ENCODE measurements around the gene GABBR2.

Gene GABBR2

DNA sequence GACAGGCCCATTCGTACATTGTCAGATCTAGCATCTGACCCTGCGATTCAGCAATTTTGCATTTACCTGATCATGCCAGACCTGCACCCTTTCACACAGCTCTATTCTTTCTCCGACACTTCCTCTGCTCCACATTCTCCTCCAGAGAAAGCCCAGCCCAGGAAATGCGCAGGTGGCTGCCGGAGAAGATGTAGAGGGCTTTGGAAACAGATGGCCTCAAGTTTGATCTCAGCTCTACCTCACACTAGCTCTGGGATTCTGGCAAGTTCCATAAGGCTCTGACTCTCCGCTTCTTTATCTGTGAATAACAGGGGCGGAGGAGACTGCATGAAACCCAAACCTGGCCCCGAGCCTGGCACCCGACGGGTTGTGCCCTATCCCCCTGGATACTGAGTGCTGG is 61.5 kb downstream of the GABBR2 start:
- H3K4me3 Mint-ChIP-seq, result no peak overlapping the region
- H3K9me3 Mint-ChIP-seq, result no peaks in the 10 kb centered on the region
- no peaks in the 10 kb centered on the region for H3K36me3 Mint-ChIP-seq (ENCODE audit: low read depth)
- H3K27ac Mint-ChIP-seq, result no peak overlapping the region
- peaks cover 2% of the 10 kb centered on the region for H3K4me1 Mint-ChIP-seq (ENCODE audit: low read depth)
- H3K27me3 Mint-ChIP-seq (ENCODE audit: low read depth), result peaks cover 12% of the 10 kb centered on the region
- DNase-seq (ENCODE audit: low spot score), result no peak

DNA sequence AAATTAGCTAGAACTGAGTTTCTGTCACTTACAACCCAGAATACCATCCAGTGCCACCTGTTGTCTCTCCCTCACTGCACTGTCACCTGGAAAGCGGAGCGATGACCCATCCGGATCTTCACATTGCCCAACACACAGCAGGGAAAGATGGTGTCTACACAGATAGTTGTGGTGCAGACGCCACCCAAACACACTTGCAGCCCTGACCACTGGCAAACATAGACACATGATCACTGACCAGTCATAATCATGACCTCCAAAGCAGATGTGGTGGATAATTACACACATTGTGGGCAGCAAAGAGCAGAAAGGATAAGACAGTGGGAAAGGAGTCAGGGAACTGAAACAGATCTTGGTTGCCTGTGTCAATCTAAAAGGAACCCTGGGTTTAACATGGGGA is 64.7 kb downstream of the GABBR2 start:
- Mint-ChIP-seq H3K27ac (no peak overlapping the region), H3K4me3 (no peak overlapping the region), H3K9me3 (no peaks in the 10 kb centered on the region), H3K4me1 (ENCODE audit: low read depth) (no peaks in the 10 kb centered on the region), H3K27me3 (ENCODE audit: low read depth) (peaks cover 7% of the 10 kb centered on the region), H3K36me3 (ENCODE audit: low read depth) (no peaks in the 10 kb centered on the region)
- DNase-seq (ENCODE audit: low spot score), result no peak

DNA sequence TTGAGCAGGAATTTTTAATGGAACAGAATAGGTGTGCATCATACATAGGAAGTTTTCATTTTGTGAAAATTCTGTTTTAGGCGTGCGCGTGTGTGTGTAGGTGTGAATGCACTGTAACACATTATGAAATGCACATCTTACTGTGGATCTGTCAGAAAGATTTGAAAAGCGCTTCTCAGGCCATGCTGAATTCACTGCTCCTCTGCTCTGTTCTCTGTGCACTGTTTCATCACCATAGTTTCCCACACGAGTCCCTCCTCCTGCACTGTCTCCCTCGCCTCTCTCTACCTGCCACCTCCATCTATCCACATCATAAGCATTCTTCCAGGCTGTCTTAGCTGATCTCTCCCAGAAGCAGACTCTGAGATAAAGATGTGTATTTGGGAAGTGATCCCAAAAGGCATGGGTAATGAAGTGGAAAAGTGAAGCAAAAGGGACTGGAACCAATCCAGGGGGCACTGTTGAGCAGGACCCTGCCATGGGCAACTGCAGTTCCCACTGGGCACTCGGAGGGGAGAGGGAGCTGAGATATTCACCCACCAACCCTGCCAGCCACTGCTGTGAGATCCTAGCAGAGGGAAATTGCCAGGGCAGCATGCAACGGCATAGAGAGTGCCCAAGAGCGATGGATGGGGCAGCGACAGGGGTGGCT is 65.9 kb downstream of the GABBR2 start:
- H3K36me3 Mint-ChIP-seq (ENCODE audit: low read depth), result no peaks in the 10 kb centered on the region
- no peaks in the 10 kb centered on the region for H3K9me3 Mint-ChIP-seq
- H3K4me1 Mint-ChIP-seq (ENCODE audit: low read depth), result no peaks in the 10 kb centered on the region
- no peak overlapping the region for H3K27ac Mint-ChIP-seq
- H3K4me3 Mint-ChIP-seq, result no peak overlapping the region
- no peak for DNase-seq (ENCODE audit: low spot score)
- H3K27me3 Mint-ChIP-seq (ENCODE audit: low read depth), result peaks cover 7% of the 10 kb centered on the region

DNA sequence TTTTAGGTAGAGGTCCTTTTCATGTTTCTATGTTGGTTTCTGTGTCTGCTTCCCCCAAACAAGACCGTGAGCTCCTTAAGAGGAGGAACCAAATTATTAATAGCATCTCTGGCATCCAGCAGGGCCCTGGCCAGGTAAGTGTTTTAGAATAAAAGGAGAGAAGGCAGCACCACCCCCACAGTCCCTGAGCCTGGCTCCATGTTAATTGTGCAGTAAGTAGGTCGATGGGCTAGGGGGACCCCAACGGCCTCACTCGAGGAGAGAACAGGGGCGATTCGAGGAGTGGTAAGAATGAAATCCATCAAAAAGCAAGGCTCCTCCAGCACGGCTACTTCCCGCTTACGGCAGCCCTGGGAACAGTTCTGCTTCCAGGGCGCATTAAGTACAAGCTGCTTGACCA is 67.0 kb downstream of the GABBR2 start:
- H3K9me3 Mint-ChIP-seq, result no peaks in the 10 kb centered on the region

DNA sequence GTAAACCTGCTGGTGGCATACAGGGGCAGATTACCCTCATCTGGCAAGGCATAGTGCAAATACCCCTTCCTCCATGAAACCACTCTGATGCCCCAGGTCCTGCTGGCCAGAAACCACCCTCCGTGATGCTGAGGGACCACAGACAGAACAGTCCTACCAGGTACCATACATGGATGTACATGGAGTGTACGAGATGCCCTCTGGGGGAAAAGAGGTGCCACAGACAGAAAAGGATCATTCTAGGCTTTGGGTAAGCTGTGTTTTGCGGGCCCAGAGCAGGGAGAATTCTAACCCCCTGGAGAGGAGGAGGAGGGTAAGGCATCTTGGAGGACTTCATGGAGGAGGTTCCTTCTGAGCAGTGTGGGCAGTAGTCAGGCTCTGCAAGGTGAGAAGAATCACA is 68.3 kb downstream of the GABBR2 start:
- no peak overlapping the region for H3K27ac Mint-ChIP-seq
- H3K9me3 Mint-ChIP-seq, result no peaks in the 10 kb centered on the region
- DNase-seq (ENCODE audit: low spot score), result no peak
- no peak overlapping the region for H3K4me3 Mint-ChIP-seq
- peaks cover 7% of the 10 kb centered on the region for H3K27me3 Mint-ChIP-seq (ENCODE audit: low read depth)
- H3K36me3 Mint-ChIP-seq (ENCODE audit: low read depth), result no peaks in the 10 kb centered on the region
- no peaks in the 10 kb centered on the region for H3K4me1 Mint-ChIP-seq (ENCODE audit: low read depth)

More for the DNA sequence above, 67.0 kb downstream of the GABBR2 start:
- no peak for DNase-seq (ENCODE audit: low spot score)
- Mint-ChIP-seq H3K27ac (no peak overlapping the region), H3K4me3 (no peak overlapping the region), H3K27me3 (ENCODE audit: low read depth) (peaks cover 7% of the 10 kb centered on the region), H3K4me1 (ENCODE audit: low read depth) (no peaks in the 10 kb centered on the region), H3K36me3 (ENCODE audit: low read depth) (no peaks in the 10 kb centered on the region)

DNA sequence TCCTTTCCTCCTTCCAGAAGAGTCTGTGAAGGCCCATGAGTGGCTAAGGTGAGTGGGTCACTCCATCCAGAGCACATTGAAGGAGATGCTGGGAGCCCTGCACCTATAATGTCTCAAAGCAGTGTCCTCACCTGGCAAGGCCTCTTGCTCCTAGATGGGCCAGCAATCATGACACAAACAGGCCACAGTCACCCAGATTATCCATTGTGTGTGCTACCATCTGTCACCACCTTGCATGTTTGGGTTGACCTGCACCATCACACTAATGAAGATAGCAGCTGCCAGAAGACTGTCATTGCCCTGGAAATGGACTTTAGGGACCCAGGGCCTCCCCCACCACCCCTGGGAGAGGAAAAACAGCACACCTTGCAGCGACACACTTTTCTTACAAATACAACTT is 69.6 kb downstream of the GABBR2 start:
- H3K36me3 Mint-ChIP-seq (ENCODE audit: low read depth), result no peaks in the 10 kb centered on the region

DNA sequence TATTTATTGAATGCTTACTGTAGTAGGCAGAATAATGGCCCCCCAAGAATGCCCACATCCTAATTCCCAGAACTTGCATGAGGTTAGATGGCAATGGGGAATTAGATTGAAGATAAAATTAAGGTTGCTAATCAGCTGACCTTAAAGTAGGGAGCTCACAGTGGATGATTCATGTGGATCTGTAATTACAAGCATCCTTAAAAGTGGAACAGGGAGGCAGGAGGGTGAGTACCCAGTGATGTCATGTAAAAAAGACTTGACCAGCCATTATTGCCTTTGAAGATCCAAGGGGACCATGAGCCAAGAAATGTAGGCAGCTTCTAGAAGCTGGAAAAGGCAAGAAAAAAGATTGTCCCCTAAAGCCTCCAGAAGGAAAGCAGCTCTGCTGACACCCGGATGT is 71.4 kb downstream of the GABBR2 start:
- Mint-ChIP-seq H3K27ac (no peak overlapping the region), H3K9me3 (no peaks in the 10 kb centered on the region), H3K36me3 (ENCODE audit: low read depth) (no peaks in the 10 kb centered on the region), H3K4me1 (ENCODE audit: low read depth) (no peaks in the 10 kb centered on the region), H3K4me3 (no peak overlapping the region), H3K27me3 (ENCODE audit: low read depth) (peaks cover 7% of the 10 kb centered on the region)
- no peak for DNase-seq (ENCODE audit: low spot score)

More for the DNA sequence above, 69.6 kb downstream of the GABBR2 start:
- H3K4me1 Mint-ChIP-seq (ENCODE audit: low read depth), result no peaks in the 10 kb centered on the region
- no peak overlapping the region for H3K4me3 Mint-ChIP-seq
- DNase-seq (ENCODE audit: low spot score), result no peak
- peaks cover 7% of the 10 kb centered on the region for H3K27me3 Mint-ChIP-seq (ENCODE audit: low read depth)
- no peaks in the 10 kb centered on the region for H3K9me3 Mint-ChIP-seq
- H3K27ac Mint-ChIP-seq, result no peak overlapping the region

DNA sequence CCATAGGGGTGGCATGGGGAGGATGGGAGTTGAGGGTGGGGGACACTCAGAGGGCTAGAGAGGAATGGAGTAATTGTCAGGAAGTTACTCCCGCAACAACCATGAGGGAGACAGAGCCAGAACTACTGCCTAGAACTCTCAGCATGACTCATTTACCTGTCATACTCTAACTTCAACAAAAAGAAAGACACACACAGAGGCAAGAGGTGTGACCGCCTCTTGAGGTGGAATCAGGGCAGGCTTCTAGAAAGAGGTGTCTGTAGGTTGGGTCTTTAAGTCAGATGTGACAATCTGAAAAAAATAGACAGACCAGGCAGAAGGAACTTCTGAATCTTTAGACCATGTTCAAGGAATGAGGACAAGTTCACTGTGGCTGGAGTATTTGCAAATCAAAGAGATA is 73.4 kb downstream of the GABBR2 start:
- no peak overlapping the region for H3K4me3 Mint-ChIP-seq
- H3K36me3 Mint-ChIP-seq (ENCODE audit: low read depth), result no peaks in the 10 kb centered on the region
- DNase-seq (ENCODE audit: low spot score), result no peak
- no peak overlapping the region for H3K27ac Mint-ChIP-seq
- no peaks in the 10 kb centered on the region for H3K9me3 Mint-ChIP-seq
- H3K27me3 Mint-ChIP-seq (ENCODE audit: low read depth), result peaks cover 5% of the 10 kb centered on the region
- no peaks in the 10 kb centered on the region for H3K4me1 Mint-ChIP-seq (ENCODE audit: low read depth)

DNA sequence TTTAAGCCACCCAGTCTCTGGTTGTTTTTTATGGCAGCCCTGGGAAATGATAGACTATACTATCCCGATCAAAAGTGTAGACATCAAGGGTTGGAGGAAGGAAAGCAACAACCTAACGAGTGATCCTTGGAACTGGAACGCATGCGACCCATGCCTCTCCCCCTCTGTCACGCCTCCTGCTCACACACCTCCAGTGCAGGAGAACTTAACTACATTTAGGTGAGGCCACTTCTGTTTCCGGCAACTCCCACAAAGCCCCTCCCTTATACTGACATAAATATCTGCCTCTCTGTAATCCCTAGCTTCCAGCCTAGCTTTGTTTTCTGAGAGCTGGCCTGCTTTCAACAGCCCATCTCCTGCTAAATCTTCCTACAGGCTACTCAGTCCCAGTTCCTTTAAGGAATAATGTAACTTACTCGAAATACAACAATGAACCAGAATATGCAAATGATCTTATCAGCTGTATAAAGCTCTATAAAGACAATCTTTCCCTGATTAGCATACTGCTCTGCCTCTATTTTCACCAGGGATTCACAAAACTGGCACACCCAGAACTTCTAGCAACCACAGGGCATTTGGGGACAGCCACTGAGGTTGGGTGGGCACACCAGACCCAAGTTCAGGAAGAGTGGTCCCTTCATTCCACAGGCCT is 73.9 kb downstream of the GABBR2 start:
- no peak overlapping the region for H3K27ac Mint-ChIP-seq
- H3K9me3 Mint-ChIP-seq, result no peaks in the 10 kb centered on the region
- no peaks in the 10 kb centered on the region for H3K36me3 Mint-ChIP-seq (ENCODE audit: low read depth)
- peaks cover 10% of the 10 kb centered on the region for H3K27me3 Mint-ChIP-seq (ENCODE audit: low read depth)
- no peak overlapping the region for H3K4me3 Mint-ChIP-seq
- no peak for DNase-seq (ENCODE audit: low spot score)
- H3K4me1 Mint-ChIP-seq (ENCODE audit: low read depth), result no peaks in the 10 kb centered on the region

DNA sequence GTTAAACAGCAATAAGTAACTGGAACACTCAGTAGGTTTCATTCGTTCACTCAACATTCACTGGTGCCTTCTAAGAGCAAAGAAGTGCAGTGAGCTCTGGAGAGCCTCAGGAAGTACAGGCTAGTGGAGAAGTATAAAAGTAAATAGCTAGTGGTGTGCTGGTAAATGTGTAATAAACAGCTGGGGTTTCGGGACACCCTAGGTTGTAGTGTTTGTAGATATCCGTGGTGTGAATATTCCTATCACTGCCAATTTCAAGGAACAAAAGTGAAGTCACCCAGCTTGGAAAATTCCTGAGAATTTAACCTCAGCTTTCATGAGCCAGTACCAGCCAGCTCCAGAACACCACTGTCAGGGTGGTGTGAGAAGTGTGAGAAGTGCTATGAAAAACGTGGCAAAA is 75.9 kb downstream of the GABBR2 start:
- Mint-ChIP-seq H3K27ac (no peak overlapping the region), H3K4me1 (ENCODE audit: low read depth) (no peaks in the 10 kb centered on the region), H3K9me3 (no peaks in the 10 kb centered on the region), H3K4me3 (no peak overlapping the region), H3K27me3 (ENCODE audit: low read depth) (peaks cover 10% of the 10 kb centered on the region), H3K36me3 (ENCODE audit: low read depth) (no peaks in the 10 kb centered on the region)
- DNase-seq (ENCODE audit: low spot score), result no peak

DNA sequence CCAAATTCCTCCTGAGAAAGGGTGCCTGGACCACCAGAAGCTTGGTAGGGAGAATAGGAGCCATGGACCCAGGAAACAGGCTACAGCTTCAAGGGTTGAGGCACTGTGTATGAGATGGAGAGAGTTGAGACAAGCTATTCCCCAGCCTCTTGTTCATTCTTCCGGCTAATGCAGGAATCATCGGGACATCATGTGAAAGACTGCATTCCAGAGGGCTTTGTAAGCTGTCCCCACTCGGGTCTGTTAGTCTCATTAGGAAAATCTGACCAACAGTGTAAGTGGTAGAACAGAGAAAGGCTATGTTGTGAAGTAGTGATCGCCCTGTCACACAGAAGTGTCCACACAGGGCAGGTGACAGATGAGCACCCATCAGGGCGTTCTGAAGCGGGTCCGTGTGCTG is 81.4 kb downstream of the GABBR2 start:
- H3K4me3 Mint-ChIP-seq, result no peak overlapping the region

DNA sequence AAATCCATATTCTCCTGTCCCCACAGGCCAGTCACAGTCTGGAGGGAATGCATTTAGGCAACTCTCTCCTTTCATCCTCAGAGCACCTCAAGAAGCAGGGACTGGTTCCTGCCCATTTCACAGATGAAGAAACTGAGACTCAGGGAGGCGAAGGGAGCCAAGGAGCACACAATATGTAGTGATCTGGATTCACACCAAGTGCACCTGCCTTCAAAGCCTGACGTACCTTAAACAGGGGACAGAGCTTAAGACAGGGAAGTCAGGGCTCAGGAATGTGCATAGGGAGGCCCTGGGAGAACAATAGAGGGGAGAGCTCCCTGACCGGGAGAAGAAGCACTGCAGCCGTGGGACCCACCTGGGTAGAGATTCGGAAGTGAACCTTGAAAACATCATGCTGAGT is 83.0 kb downstream of the GABBR2 start:
- Mint-ChIP-seq H3K4me3 (no peak overlapping the region), H3K4me1 (ENCODE audit: low read depth) (no peaks in the 10 kb centered on the region), H3K27me3 (ENCODE audit: low read depth) (peaks cover 18% of the 10 kb centered on the region), H3K9me3 (no peaks in the 10 kb centered on the region), H3K27ac (no peak overlapping the region), H3K36me3 (ENCODE audit: low read depth) (no peaks in the 10 kb centered on the region)
- no peak for DNase-seq (ENCODE audit: low spot score)

More for the DNA sequence above, 81.4 kb downstream of the GABBR2 start:
- H3K4me1 Mint-ChIP-seq (ENCODE audit: low read depth), result no peaks in the 10 kb centered on the region
- no peak for DNase-seq (ENCODE audit: low spot score)
- peaks cover 18% of the 10 kb centered on the region for H3K27me3 Mint-ChIP-seq (ENCODE audit: low read depth)
- H3K36me3 Mint-ChIP-seq (ENCODE audit: low read depth), result no peaks in the 10 kb centered on the region
- no peaks in the 10 kb centered on the region for H3K9me3 Mint-ChIP-seq
- no peak overlapping the region for H3K27ac Mint-ChIP-seq

DNA sequence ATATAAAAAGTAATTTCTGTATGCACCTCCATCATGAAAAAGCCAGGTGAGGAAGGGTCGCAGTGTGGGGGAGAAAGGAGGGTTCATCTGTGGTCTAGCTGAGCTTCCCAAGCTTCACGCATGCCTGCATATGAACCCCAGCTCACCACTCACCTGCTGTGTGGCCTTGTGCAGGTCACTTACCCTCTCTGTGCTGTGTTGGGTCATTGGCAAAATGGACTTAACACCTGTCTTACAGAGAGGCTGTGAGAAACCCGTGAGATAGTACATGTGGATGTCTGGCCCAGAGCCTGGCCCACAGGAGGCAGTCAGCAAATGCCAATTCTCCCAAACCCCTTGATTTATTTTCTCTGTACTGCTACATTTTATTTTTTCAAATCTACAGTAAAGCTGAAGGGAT is 88.9 kb downstream of the GABBR2 start:
- no peak for DNase-seq (ENCODE audit: low spot score)
- no peak overlapping the region for H3K4me3 Mint-ChIP-seq
- H3K36me3 Mint-ChIP-seq (ENCODE audit: low read depth), result no peaks in the 10 kb centered on the region
- H3K9me3 Mint-ChIP-seq, result no peaks in the 10 kb centered on the region
- no peak overlapping the region for H3K27ac Mint-ChIP-seq
- no peaks in the 10 kb centered on the region for H3K4me1 Mint-ChIP-seq (ENCODE audit: low read depth)
- H3K27me3 Mint-ChIP-seq (ENCODE audit: low read depth), result peaks cover 12% of the 10 kb centered on the region

DNA sequence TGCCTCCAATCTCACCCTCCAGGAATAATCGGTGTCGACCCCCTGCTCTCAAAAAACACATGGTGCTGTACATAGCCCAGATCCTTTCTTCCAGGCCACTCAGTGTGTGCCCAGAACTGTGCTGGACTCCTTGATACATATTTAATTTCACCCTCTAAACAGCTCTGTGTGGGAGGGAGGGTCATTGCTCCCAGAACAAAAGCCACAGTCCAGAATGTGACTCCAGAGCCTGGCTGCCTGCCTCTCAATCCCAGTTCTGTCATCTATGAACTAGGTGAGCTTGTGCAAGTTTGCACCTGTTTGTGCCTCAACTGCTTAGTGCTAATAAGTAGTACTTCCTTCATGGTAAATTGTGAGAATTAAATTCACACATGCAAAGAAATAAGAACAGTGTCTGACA is 93.1 kb downstream of the GABBR2 start:
- no peaks in the 10 kb centered on the region for H3K9me3 Mint-ChIP-seq
- H3K27me3 Mint-ChIP-seq (ENCODE audit: low read depth), result peaks cover 12% of the 10 kb centered on the region
- DNase-seq (ENCODE audit: low spot score), result no peak
- no peaks in the 10 kb centered on the region for H3K4me1 Mint-ChIP-seq (ENCODE audit: low read depth)
- H3K4me3 Mint-ChIP-seq, result no peak overlapping the region
- H3K36me3 Mint-ChIP-seq (ENCODE audit: low read depth), result no peaks in the 10 kb centered on the region
- H3K27ac Mint-ChIP-seq, result no peak overlapping the region

DNA sequence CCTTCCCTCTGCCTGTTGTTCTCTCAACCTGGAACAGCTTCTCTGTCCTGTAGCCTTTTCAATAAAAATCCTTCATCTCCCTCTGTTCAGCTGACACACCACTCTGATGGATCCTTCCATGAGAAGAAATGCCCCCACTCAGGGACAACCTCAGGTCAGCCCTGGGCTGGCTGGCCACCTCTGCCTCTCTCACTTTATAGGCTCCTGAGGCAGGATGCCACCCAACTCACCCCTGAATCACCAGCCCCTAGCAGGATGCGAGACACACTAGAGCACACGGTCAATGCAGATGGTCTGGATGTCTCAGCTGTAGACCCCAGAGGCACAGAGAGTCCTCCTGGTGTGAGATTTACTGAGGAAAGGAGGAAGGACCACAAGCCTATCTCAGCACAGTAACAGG is 93.8 kb downstream of the GABBR2 start:
- no peaks in the 10 kb centered on the region for H3K4me1 Mint-ChIP-seq (ENCODE audit: low read depth)
- H3K9me3 Mint-ChIP-seq, result no peaks in the 10 kb centered on the region
- no peak overlapping the region for H3K4me3 Mint-ChIP-seq
- H3K27ac Mint-ChIP-seq, result no peak overlapping the region
- no peaks in the 10 kb centered on the region for H3K36me3 Mint-ChIP-seq (ENCODE audit: low read depth)
- DNase-seq (ENCODE audit: low spot score), result no peak
- H3K27me3 Mint-ChIP-seq (ENCODE audit: low read depth), result peaks cover 10% of the 10 kb centered on the region
